Measurements from ENCODE around the gene ZNF419. TPM values are rescaled to one million over a fixed set of nuclear protein-coding genes. Genes with fewer than 3 reads are reported as not detected.
A peak's percentile ranks its signal among the peaks of the same experiment; 100 is the strongest.

Gene ZNF419
- total and polyA plus RNA-seq, 9 of the 15 experiments (the other 6 are each of a cell fraction or from before 2014, with no cell fraction given), result 0.07 to 5.4 (median 1.5) TPM

- no peak for TF ChIP-seq RNF2 (IDR thresholded peaks at IDR 0.05)
- no peak for TF ChIP-seq CTBP1 (IDR thresholded peaks at IDR 0.05; ENCODE audit: borderline replicate concordance)
- TF ChIP-seq ZNF551 (CRISPR knock-in tag; IDR thresholded peaks at IDR 0.05), result no peak
- no peak for TF ChIP-seq ZBTB49 (CRISPR knock-in tag; IDR thresholded peaks at IDR 0.05; ENCODE audit: borderline replicate concordance)
- TF ChIP-seq FOXA3 (CRISPR knock-in tag; conservative IDR thresholded peaks at IDR 0.05 in 1 of 2, IDR thresholded peaks at IDR 0.05 in 1 of 2), result no peak
- TF ChIP-seq ZBTB17 (CRISPR knock-in tag; IDR thresholded peaks at IDR 0.05), result no peak
- no peak for TF ChIP-seq RUNX1 (IDR thresholded peaks at IDR 0.05; ENCODE audit: low read depth)
- TF ChIP-seq SP2 (IDR thresholded peaks at IDR 0.05; ENCODE audit: extremely low read depth, low read depth, low read length, poor library complexity, severe bottlenecking), result peak; percentile 60
- TF ChIP-seq ZNF184 (CRISPR knock-in tag; IDR thresholded peaks at IDR 0.05), result no peak
- no peak for TF ChIP-seq U2AF1 (optimal IDR thresholded peaks at IDR 0.05; ENCODE audit: low read depth, low read length)
- TF ChIP-seq RBM14 (IDR thresholded peaks at IDR 0.05; ENCODE audit: borderline replicate concordance, insufficient read depth, low read depth, low read length), result no peak
- TF ChIP-seq NEUROD1 (IDR thresholded peaks at IDR 0.05; ENCODE audit: borderline replicate concordance, low read depth, low read length, partially characterized antibody), result no peak
- TF ChIP-seq ID3 (CRISPR knock-in tag; IDR thresholded peaks at IDR 0.05), result no peak
- no peak for TF ChIP-seq ID3 (tag; IDR thresholded peaks at IDR 0.05)
- TF ChIP-seq XRCC4 (IDR thresholded peaks at IDR 0.05; ENCODE audit: extremely low read depth, insufficient read depth, insufficient read length), result no peak
- no peak for TF ChIP-seq CREBBP (IDR thresholded peaks at IDR 0.05; ENCODE audit: low read depth, low read length)
- TF ChIP-seq, protein P1, sequence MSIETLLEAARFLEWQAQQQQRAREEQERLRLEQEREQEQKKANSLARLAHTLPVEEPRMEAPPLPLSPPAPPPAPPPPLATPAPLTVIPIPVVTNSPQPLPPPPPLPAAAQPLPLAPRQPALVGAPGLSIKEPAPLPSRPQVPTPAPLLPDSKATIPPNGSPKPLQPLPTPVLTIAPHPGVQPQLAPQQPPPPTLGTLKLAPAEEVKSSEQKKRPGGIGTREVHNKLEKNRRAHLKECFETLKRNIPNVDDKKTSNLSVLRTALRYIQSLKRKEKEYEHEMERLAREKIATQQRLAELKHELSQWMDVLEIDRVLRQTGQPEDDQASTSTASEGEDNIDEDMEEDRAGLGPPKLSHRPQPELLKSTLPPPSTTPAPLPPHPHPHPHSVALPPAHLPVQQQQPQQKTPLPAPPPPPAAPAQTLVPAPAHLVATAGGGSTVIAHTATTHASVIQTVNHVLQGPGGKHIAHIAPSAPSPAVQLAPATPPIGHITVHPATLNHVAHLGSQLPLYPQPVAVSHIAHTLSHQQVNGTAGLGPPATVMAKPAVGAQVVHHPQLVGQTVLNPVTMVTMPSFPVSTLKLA (conservative IDR thresholded peaks at IDR 0.05), result no peak
- TF ChIP-seq RBM17 (IDR thresholded peaks at IDR 0.05; ENCODE audit: borderline replicate concordance, low read depth, low read length), result no peak
- TF ChIP-seq BRF1 (IDR thresholded peaks at IDR 0.05; ENCODE audit: borderline replicate concordance, extremely low read depth, insufficient read length), result no peak
- TF ChIP-seq, protein P2, sequence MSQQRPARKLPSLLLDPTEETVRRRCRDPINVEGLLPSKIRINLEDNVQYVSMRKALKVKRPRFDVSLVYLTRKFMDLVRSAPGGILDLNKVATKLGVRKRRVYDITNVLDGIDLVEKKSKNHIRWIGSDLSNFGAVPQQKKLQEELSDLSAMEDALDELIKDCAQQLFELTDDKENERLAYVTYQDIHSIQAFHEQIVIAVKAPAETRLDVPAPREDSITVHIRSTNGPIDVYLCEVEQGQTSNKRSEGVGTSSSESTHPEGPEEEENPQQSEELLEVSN (IDR thresholded peaks at IDR 0.05; ENCODE audit: borderline replicate concordance in 1 of 2, extremely low read depth in 1 of 2, insufficient read depth in 1 of 2, insufficient read length in 1 of 2, low read depth in 1 of 2, low read length in 1 of 2, poor library complexity in 1 of 2, severe bottlenecking in 1 of 2), result peak in 1 of 2 experiments; percentile 66
- TF ChIP-seq PHB (CRISPR knock-in tag; IDR thresholded peaks at IDR 0.05), result no peak
- no peak for TF ChIP-seq KDM5B (IDR thresholded peaks at IDR 0.05; ENCODE audit: insufficient replicate concordance, low read depth, low read length)
Measured at GRCh38 chr19:57477191-57478008, 10.2 kb upstream of the ZNF419 start, which contains the start of gene ZNF772 (continued).

Measured in K562 (cell line).